HG03378 (cell line): Measurements from ENCODE around the gene OMD.
"Not testable (repeated sequence)": the region's sequence is repeated elsewhere in the genome, so short reads cannot be mapped to it uniquely, and the experiment has no call there.

ENCODE experiments used
- ATAC-seq: cut with Tn5 transposase; IDR thresholded peaks from one replicate; pipeline ENCODE4 v1.9.1; 2021; ENCODE audit warnings: mild to moderate bottlenecking, moderate library complexity; ENCODE audit not compliant: unreplicated experiment

Gene OMD

GRCh38 chr9:92414566-92414965 lies 9.7 kb downstream of the OMD start:
- no peak for ATAC-seq

GRCh38 chr9:92411157-92411556 lies 13.1 kb downstream of the OMD start:
- not testable (repeated sequence) for ATAC-seq

GRCh38 chr9:92408747-92409478 lies 15.4 kb downstream of the OMD start:
- ATAC-seq = no peak

GRCh38 chr9:92407818-92408217 lies 16.5 kb downstream of the OMD start:
- ATAC-seq = no peak

- ATAC-seq = peak; percentile 70
Observed at GRCh38 chr9:92406477-92406876, 17.8 kb downstream of the OMD start.

- no peak for ATAC-seq
Observed at GRCh38 chr9:92405818-92406217, 18.5 kb downstream of the OMD start.

GRCh38 chr9:92404042-92404836 lies 20.0 kb downstream of the OMD start, which contains the start of gene OGN:
Gene OGN (minus strand): TSS chr9:92404578. CDS start chr9:92403407, 1,171 bp downstream.
- no peak for ATAC-seq

- ATAC-seq = no peak
Observed at GRCh38 chr9:92402826-92403745, 21.2 kb downstream of the OMD start.

- ATAC-seq = no peak
Observed at GRCh38 chr9:92402360-92402759, 21.9 kb downstream of the OMD start.

- no peak for ATAC-seq
Observed at GRCh38 chr9:92397853-92398252, 26.4 kb downstream of the OMD start.

GRCh38 chr9:92395617-92396016 lies 28.7 kb downstream of the OMD start:
- no peak for ATAC-seq

- ATAC-seq = no peak
Observed at GRCh38 chr9:92393686-92394085, 30.6 kb downstream of the OMD start.

GRCh38 chr9:92392690-92393089 lies 31.6 kb downstream of the OMD start:
- no peak for ATAC-seq

- no peak for ATAC-seq
Observed at GRCh38 chr9:92385953-92386352, 38.3 kb downstream of the OMD start.

GRCh38 chr9:92385477-92385876 lies 38.8 kb downstream of the OMD start:
- no peak for ATAC-seq

- no peak for ATAC-seq
Observed at GRCh38 chr9:92385001-92385400, 39.3 kb downstream of the OMD start.

- ATAC-seq = no peak
Observed at GRCh38 chr9:92384375-92384774, 39.9 kb downstream of the OMD start.

- ATAC-seq = no peak
Observed at GRCh38 chr9:92381775-92382174, 42.5 kb downstream of the OMD start.

GRCh38 chr9:92380603-92381002 lies 43.7 kb downstream of the OMD start:
- ATAC-seq = no peak

- ATAC-seq = no peak
Observed at GRCh38 chr9:92378865-92379560, 45.3 kb downstream of the OMD start.

GRCh38 chr9:92377876-92378275 lies 46.4 kb downstream of the OMD start:
- ATAC-seq = no peak
